HepG2 (cell line): ENCODE data around the gene MRPL10. TPM values are rescaled to one million over a fixed set of nuclear protein-coding genes. Genes with fewer than 3 reads are reported as not detected.

Source experiments
- ATAC-seq: fragments of 200-7000 bp; cut with Tn5 transposase; 3 replicates; pipeline ENCODE4 v1.9.1; 2020; ENCODE audit warnings: mild to moderate bottlenecking, moderate library complexity
- BruUV-seq: library from RNA; stranded (reverse); fragments of 400-500 nt; replicated peaks from 2 replicates; lab custom pipeline; 2021; lab: Mats Ljungman, UMichigan
- CTCF ChIA-PET: fragments of 300-600 bp; formaldehyde crosslinking; extraction: SDS; loops from one replicate; lab custom pipeline; 2021; ENCODE audit warnings: low total read pairs, inconsistent platforms, low intra/inter-chr PET ratio; lab: Yijun Ruan, JAX
- POLR2A ChIA-PET: fragments of 350-600 bp; sonication (Branson Sonifier 250); formaldehyde crosslinking; loops from one replicate; lab custom pipeline; 2020; ENCODE audit warnings: antibody characterized with exemption, inconsistent platforms; lab: Yijun Ruan, JAX
- DNase-seq: peaks from one replicate; pipeline ENCODE4 v3.0.0-alpha.2; 2015; ENCODE audit warnings: low spot score
- FAIRE-seq: peaks from 3 replicates; lab custom pipeline; 2011; peaks lifted over from hg19 to GRCh38; lab: Jason Lieb, UNC
- H2AFZ ChIP-seq: one replicate; pipeline ENCODE4 v1.6.1; 2011; ENCODE audit warnings: low read length, inconsistent platforms
- H3K27ac ChIP-seq: fragments of 300-600 bp; 3 replicates; pipeline ENCODE4 v1.8.0; 2011; ENCODE audit warnings: mixed run types, mild to moderate bottlenecking, mixed read lengths, low read length, inconsistent platforms; ENCODE audit not compliant: insufficient read depth; ENCODE audit errors: extremely low read length
- H3K27me3 ChIP-seq, 2 experiments: fragments of 200-600 bp in 1 of 2; 2 replicates in 1 of 2; 3 replicates in 1 of 2; pipeline versions ENCODE4 v1.6.0 to v1.8.0; 2011; ENCODE audit warnings: low read length in 2 of 2, mild to moderate bottlenecking in 2 of 2, moderate library complexity in 2 of 2, inconsistent platforms in 1 of 2; ENCODE audit not compliant: insufficient read depth in 2 of 2, control insufficient read depth in 1 of 2
- H3K36me3 ChIP-seq, 2 experiments: fragments of 200-600 bp in 1 of 2; replicated peaks in 1 of 2; 2 replicates in 1 of 2; 3 replicates in 1 of 2; pipeline versions ENCODE4 v1.5.1 to v1.8.0; 2011; ENCODE audit warnings: low read length in 2 of 2, inconsistent platforms in 1 of 2; ENCODE audit not compliant: insufficient read depth in 2 of 2, control insufficient read depth in 1 of 2
- H3K4me1 ChIP-seq: 2 replicates; pipeline ENCODE4 v1.5.1; 2012; ENCODE audit warnings: low read length, inconsistent platforms; ENCODE audit not compliant: insufficient read depth
- H3K4me2 ChIP-seq: 2 replicates; pipeline ENCODE4 v1.6.0; 2011; ENCODE audit warnings: low read depth, low read length, inconsistent platforms
- H3K4me3 ChIP-seq, 3 experiments: fragments of 200-600 bp in 1 of 3; sonication (generic), shearing (Covaris generic) in 1 of 3; replicated peaks in 1 of 3; 2 replicates each; pipeline ENCODE4 v1.5.1; 2011 to 2016; ENCODE audit warnings: low read length in 3 of 3, inconsistent platforms in 2 of 3, low read depth in 2 of 3, mild to moderate bottlenecking in 2 of 3, control low read depth in 1 of 3, mixed read lengths in 1 of 3; ENCODE audit not compliant: insufficient read depth in 1 of 3
- H3K79me2 ChIP-seq: one replicate; pipeline ENCODE4 v1.6.1; 2011; ENCODE audit warnings: low read length, inconsistent platforms; ENCODE audit not compliant: insufficient read depth
- H3K9ac ChIP-seq: 2 replicates; pipeline ENCODE4 v1.6.0; 2011; ENCODE audit warnings: mild to moderate bottlenecking, low read depth, low read length, inconsistent platforms; ENCODE audit not compliant: insufficient read depth
- H3K9me3 ChIP-seq: 2 replicates; pipeline ENCODE4 v1.5.1; 2012; ENCODE audit warnings: mild to moderate bottlenecking, low read length
- H4K20me1 ChIP-seq: 2 replicates; pipeline ENCODE4 v1.6.0; 2011; ENCODE audit warnings: inconsistent platforms, mild to moderate bottlenecking, low read length, moderate library complexity; ENCODE audit not compliant: insufficient read depth
- ISL2 ChIP-seq: sonication (generic); formaldehyde crosslinking; IDR thresholded peaks from 2 replicates; pipeline ENCODE4 v1.5.0; 2020; ENCODE audit warnings: missing genetic modification reagents
- KDM5B ChIP-seq: sonication (generic); formaldehyde crosslinking; IDR thresholded peaks from 2 replicates; pipeline ENCODE4 v1.4.0; 2020; ENCODE audit warnings: missing genetic modification reagents, mild to moderate bottlenecking, borderline replicate concordance
- ONECUT2 ChIP-seq: sonication (generic); formaldehyde crosslinking; IDR thresholded peaks from 2 replicates; pipeline ENCODE4 v1.4.0; 2020; ENCODE audit warnings: missing genetic modification reagents
- PHF5A ChIP-seq: IDR thresholded peaks from one replicate; pipeline ENCODE4 v1.6.1; 2018; ENCODE audit warnings: low read depth, missing genetic modification reagents; ENCODE audit not compliant: unreplicated experiment
- TOPORS ChIP-seq: sonication (generic); formaldehyde crosslinking; IDR thresholded peaks from 2 replicates; pipeline ENCODE4 v1.8.0; 2023; ENCODE audit warnings: mild to moderate bottlenecking, missing genetic modification reagents
- ZMAT3 ChIP-seq: sonication (generic); formaldehyde crosslinking; conservative IDR thresholded peaks from 2 replicates; pipeline ENCODE4 v1.7.0; 2021; ENCODE audit warnings: missing genetic modification reagents
- ZNF20 ChIP-seq: sonication (generic); formaldehyde crosslinking; IDR thresholded peaks from 2 replicates; pipeline ENCODE4 v1.4.0; 2020; ENCODE audit warnings: mild to moderate bottlenecking, moderate library complexity, missing genetic modification reagents
- ZNF225 ChIP-seq: sonication (generic); formaldehyde crosslinking; IDR thresholded peaks from 2 replicates; pipeline ENCODE4 v1.4.0; 2020; ENCODE audit warnings: mild to moderate bottlenecking, missing genetic modification reagents
- ZNF432 ChIP-seq: sonication (generic); formaldehyde crosslinking; IDR thresholded peaks from 2 replicates; pipeline ENCODE4 v1.5.0; 2020; ENCODE audit warnings: missing genetic modification reagents, mild to moderate bottlenecking, borderline replicate concordance
- WGBS: methylation state at CpG from one replicate; pipeline ENCODE4 v1.1.6; 2017; ENCODE audit warnings: low lambda C conversion rate; 5-methylcytosine and 5-hydroxymethylcytosine counted together
- in situ Hi-C: cut with HindIII; loops from 2 replicates; pipeline ENCODE4 v1.10.0; 2017; ENCODE audit warnings: low pct_unique_long_range_greater_than_20kb; ENCODE audit not compliant: extremely low pct_ligation_motif_present
- intact Hi-C: fragments of 100-400 bp; cut with micrococcal nuclease; formaldehyde crosslinking; loops from one replicate; pipeline ENCODE4 v1.10.0; 2022; ENCODE audit not compliant: unreplicated experiment
- polyA plus RNA-seq, 8 experiments: library from polyadenylated mRNA; depleted of rRNA in 3 of 8; stranded (reverse) in 7 of 8; unstranded in 1 of 8; fragments of >200 nt; fragmentation: Illumina TruSeq in 4 of 8; extraction: Trizol in 4 of 8; gene quantifications; 2 replicates each; pipeline versions ENCODE4 v1.2.1 to v1.2.3, GENCODE V29; 2011 to 2016; ENCODE audit warnings: low read depth in 4 of 8, missing spikeins in 1 of 8, mixed read lengths in 1 of 8; ENCODE audit not compliant: insufficient read depth in 1 of 8
- total RNA-seq, 5 experiments: library from RNA; depleted of rRNA; stranded (reverse); fragments of >200 nt; fragmentation: Illumina TruSeq; extraction: Trizol; gene quantifications; 2 replicates each; pipeline ENCODE4 v1.2.3, GENCODE V29; 2016; ENCODE audit warnings: low read depth in 1 of 5
- TF ChIP-seq, protein P1 (sequence below): IDR thresholded peaks from 2 replicates; pipeline ENCODE4 v1.6.1; 2018; ENCODE audit warnings: missing genetic modification reagents
- TF ChIP-seq, protein P2 (sequence below): sonication (generic); formaldehyde crosslinking; IDR thresholded peaks from 2 replicates; pipeline ENCODE4 v1.5.1; 2020; ENCODE audit warnings: missing genetic modification reagents, mild to moderate bottlenecking, borderline replicate concordance
- TF ChIP-seq, protein P3 (sequence below): sonication (generic); formaldehyde crosslinking; IDR thresholded peaks from 2 replicates; pipeline ENCODE4 v1.5.0; 2020; ENCODE audit warnings: mild to moderate bottlenecking, missing genetic modification reagents
- TF ChIP-seq, protein P4 (sequence below): IDR thresholded peaks from 2 replicates; pipeline ENCODE4 v1.6.1; 2012; ENCODE audit warnings: low read depth, low read length, improper control_type of control experiment

MRPL10 gene
- total and polyA plus RNA-seq, 2 of the 13 experiments (the other 11 are each of a cell fraction or from before 2014, with no cell fraction given), result 56.7 to 149 TPM

DNA sequence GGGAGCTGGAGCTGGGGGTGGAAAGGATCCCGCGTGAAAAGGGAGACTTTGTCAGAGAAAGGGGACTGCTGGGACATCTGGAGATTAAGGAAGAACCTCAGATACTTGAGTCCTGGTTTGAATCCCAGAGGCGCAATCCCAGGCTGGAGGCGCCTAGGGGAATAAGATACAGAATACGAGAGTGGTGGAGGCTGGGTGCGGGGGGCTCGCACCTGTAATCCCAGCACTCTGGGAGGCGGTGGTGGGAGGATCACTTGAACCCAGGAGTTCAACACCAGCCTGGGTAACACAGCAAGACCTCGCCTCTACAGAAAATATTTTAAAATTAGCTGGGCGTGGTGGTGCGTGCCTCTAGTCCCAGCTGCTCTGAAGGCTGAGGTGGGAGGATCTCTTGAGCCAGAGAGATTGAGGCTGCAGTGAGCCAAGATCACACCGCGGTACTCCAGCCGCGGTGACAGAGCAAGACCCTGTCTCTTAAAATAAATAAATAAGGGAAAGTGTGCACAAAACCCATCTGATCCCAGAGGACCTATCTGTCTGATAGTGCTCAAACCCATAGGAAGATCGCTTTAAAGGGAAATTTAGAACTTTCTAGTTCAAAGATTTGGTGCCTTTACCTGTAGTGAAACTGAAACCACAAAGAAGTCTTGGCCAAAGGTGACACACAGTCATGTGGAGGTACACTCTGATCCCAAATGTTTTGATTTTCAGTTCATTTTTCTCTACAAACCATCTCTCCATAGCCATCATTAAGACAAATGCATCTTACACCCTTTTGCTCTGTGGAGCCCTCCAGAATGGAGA, 10.3 kb upstream of the MRPL10 start:
- CTCF ChIA-PET, result interaction anchor here (0.9 to 5.6 kb wide), 3 partner anchors 48 to 129 kb away, joined by 3 to 162 read pairs (median 10); partner anchors contain the start of genes CDK5RAP3 and SP2
- peaks cover 72% of the 10 kb centered on the region for H3K4me1 ChIP-seq
- peak overlapping the region; percentile 80 to 95 (median 84) for H3K4me3 ChIP-seq
- in situ Hi-C loops (loop anchor here (5.0 kb wide), 2 partner anchors 51 to 176 kb away; no protein-coding TSS in a partner anchor), intact Hi-C loops (loop anchor here (1.0 to 2.0 kb wide), 5 partner anchors 49 to 177 kb away; no protein-coding TSS in a partner anchor)
- ATAC-seq (peak; percentile 39), FAIRE-seq (no peak), DNase-seq (no peak)
- peak overlapping the region; percentile 66 for H3K27ac ChIP-seq
- POLR2A ChIA-PET, result interaction anchor here (0.9 to 2.8 kb wide), 18 partner anchors 9 to 192 kb away, joined by 3 to 56 read pairs (median 5); partner anchors contain the start of genes CDK5RAP3, KPNB1, LRRC46 and MRPL10
- peak overlapping the region; percentile 42 for H2AFZ ChIP-seq
- no peaks in the 10 kb centered on the region; a peak in 1 of 5 replicates for H3K27me3 ChIP-seq
- 12% methylated on average over 16 of the region's 16 CpGs for WGBS
- no TSS peak for BruUV-seq
- peak overlapping the region; percentile 89 for H3K4me2 ChIP-seq
- H4K20me1 ChIP-seq, result no peaks in the 10 kb centered on the region
- H3K9me3 ChIP-seq, result no peaks in the 10 kb centered on the region
- peak overlapping the region; percentile 84 for H3K9ac ChIP-seq
- H3K36me3 ChIP-seq, result no peaks in the 10 kb centered on the region; a peak in 2 of 5 replicates
- H3K79me2 ChIP-seq, result peaks cover 10% of the 10 kb centered on the region
- TF ChIP-seq, protein P1, sequence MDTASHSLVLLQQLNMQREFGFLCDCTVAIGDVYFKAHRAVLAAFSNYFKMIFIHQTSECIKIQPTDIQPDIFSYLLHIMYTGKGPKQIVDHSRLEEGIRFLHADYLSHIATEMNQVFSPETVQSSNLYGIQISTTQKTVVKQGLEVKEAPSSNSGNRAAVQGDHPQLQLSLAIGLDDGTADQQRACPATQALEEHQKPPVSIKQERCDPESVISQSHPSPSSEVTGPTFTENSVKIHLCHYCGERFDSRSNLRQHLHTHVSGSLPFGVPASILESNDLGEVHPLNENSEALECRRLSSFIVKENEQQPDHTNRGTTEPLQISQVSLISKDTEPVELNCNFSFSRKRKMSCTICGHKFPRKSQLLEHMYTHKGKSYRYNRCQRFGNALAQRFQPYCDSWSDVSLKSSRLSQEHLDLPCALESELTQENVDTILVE (CRISPR knock-in tag), result peak; percentile 8; the same call in 1 of the 2 replicates
- peak; percentile 9 for TF ChIP-seq PHF5A (CRISPR knock-in tag)
- peak; percentile 75; the same call in 1 of the 2 replicates for TF ChIP-seq ZMAT3 (CRISPR knock-in tag)
- TF ChIP-seq ZNF20, result 0 out of 2 replicates have a peak, but pooled peaks have one; percentile 12
- TF ChIP-seq ONECUT2, result no peak
- no peak for TF ChIP-seq ZNF225 (CRISPR knock-in tag)
- 0 out of 2 replicates have a peak, but pooled peaks have one; percentile 10 for TF ChIP-seq TOPORS (CRISPR knock-in tag)
- TF ChIP-seq, protein P2, sequence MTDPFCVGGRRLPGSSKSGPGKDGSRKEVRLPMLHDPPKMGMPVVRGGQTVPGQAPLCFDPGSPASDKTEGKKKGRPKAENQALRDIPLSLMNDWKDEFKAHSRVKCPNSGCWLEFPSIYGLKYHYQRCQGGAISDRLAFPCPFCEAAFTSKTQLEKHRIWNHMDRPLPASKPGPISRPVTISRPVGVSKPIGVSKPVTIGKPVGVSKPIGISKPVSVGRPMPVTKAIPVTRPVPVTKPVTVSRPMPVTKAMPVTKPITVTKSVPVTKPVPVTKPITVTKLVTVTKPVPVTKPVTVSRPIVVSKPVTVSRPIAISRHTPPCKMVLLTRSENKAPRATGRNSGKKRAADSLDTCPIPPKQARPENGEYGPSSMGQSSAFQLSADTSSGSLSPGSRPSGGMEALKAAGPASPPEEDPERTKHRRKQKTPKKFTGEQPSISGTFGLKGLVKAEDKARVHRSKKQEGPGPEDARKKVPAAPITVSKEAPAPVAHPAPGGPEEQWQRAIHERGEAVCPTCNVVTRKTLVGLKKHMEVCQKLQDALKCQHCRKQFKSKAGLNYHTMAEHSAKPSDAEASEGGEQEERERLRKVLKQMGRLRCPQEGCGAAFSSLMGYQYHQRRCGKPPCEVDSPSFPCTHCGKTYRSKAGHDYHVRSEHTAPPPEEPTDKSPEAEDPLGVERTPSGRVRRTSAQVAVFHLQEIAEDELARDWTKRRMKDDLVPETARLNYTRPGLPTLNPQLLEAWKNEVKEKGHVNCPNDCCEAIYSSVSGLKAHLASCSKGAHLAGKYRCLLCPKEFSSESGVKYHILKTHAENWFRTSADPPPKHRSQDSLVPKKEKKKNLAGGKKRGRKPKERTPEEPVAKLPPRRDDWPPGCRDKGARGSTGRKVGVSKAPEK (CRISPR knock-in tag), result peak; percentile 4; the same call in 1 of the 2 replicates
- TF ChIP-seq KDM5B (CRISPR knock-in tag), result 0 out of 2 replicates have a peak, but pooled peaks have one; percentile 4
- TF ChIP-seq ISL2, result 0 out of 2 replicates have a peak, but pooled peaks have one; percentile 5
- TF ChIP-seq, protein P3, sequence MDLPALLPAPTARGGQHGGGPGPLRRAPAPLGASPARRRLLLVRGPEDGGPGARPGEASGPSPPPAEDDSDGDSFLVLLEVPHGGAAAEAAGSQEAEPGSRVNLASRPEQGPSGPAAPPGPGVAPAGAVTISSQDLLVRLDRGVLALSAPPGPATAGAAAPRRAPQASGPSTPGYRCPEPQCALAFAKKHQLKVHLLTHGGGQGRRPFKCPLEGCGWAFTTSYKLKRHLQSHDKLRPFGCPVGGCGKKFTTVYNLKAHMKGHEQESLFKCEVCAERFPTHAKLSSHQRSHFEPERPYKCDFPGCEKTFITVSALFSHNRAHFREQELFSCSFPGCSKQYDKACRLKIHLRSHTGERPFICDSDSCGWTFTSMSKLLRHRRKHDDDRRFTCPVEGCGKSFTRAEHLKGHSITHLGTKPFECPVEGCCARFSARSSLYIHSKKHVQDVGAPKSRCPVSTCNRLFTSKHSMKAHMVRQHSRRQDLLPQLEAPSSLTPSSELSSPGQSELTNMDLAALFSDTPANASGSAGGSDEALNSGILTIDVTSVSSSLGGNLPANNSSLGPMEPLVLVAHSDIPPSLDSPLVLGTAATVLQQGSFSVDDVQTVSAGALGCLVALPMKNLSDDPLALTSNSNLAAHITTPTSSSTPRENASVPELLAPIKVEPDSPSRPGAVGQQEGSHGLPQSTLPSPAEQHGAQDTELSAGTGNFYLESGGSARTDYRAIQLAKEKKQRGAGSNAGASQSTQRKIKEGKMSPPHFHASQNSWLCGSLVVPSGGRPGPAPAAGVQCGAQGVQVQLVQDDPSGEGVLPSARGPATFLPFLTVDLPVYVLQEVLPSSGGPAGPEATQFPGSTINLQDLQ, result 0 out of 2 replicates have a peak, but pooled peaks have one; percentile 74
- TF ChIP-seq, protein P4, sequence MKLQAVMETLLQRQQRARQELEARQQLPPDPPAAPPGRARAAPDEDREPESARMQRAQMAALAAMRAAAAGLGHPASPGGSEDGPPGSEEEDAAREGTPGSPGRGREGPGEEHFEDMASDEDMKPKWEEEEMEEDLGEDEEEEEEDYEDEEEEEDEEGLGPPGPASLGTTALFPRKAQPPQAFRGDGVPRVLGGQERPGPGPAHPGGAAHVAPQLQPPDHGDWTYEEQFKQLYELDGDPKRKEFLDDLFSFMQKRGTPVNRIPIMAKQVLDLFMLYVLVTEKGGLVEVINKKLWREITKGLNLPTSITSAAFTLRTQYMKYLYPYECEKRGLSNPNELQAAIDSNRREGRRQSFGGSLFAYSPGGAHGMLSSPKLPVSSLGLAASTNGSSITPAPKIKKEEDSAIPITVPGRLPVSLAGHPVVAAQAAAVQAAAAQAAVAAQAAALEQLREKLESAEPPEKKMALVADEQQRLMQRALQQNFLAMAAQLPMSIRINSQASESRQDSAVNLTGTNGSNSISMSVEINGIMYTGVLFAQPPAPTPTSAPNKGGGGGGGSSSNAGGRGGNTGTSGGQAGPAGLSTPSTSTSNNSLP, result no peak
- TF ChIP-seq ZNF432, result no peak
